SK-N-SH (cell line): ENCODE measurements around the gene KCNE5. TPM values are rescaled to one million over a fixed set of nuclear protein-coding genes. Genes with fewer than 3 reads are reported as not detected.

Experiments used
- CTCF ChIA-PET: fragments of 300-600, 350-600 bp; formaldehyde crosslinking; extraction: SDS; loops from one replicate; lab custom pipeline; 2021; lab: Yijun Ruan, JAX
- POLR2A ChIA-PET: fragments of 350-600 bp; sonication (Branson Sonifier 250); formaldehyde crosslinking; extraction: SDS; loops from one replicate; lab custom pipeline; 2020; ENCODE audit warnings: antibody characterized with exemption, inconsistent platforms; lab: Yijun Ruan, JAX
- DNase-seq: peaks from one replicate; pipeline ENCODE4 v3.0.0; 2012
- H2AFZ ChIP-seq: fragments of 200-600 bp; sonication (generic); 2 replicates; pipeline ENCODE4 v1.8.1; 2016; ENCODE audit warnings: antibody characterized with exemption, mild to moderate bottlenecking, low read depth
- H3F3A ChIP-seq: fragments of 200-600 bp; sonication (generic); replicated peaks from 2 replicates; pipeline ENCODE3; 2016; ENCODE audit warnings: antibody characterized with exemption, mild to moderate bottlenecking; ENCODE audit not compliant: insufficient read depth
- H3K27ac ChIP-seq, 2 experiments: fragments of 200-500 bp in 1 of 2; fragments of 200-600 bp in 1 of 2; sonication (Bioruptor generic) in 1 of 2; sonication (generic), shearing (Covaris generic) in 1 of 2; 2 replicates each; pipeline versions ENCODE4 v1.5.1 to v1.6.1; 2014 to 2016; ENCODE audit warnings: low read depth in 2 of 2, inconsistent platforms in 1 of 2, low read length in 1 of 2, mild to moderate bottlenecking in 1 of 2, mixed read lengths in 1 of 2
- H3K27me3 ChIP-seq: fragments of 200-600 bp; sonication (generic), shearing (Covaris generic); 2 replicates; pipeline ENCODE4 v1.6.1; 2016; ENCODE audit warnings: mixed run types; ENCODE audit not compliant: insufficient read depth
- H3K36me3 ChIP-seq, 2 experiments: fragments of 200-500 bp in 1 of 2; fragments of 200-600 bp in 1 of 2; sonication (Bioruptor generic) in 1 of 2; sonication (generic) in 1 of 2; replicated peaks in 1 of 2; 2 replicates each; pipeline versions ENCODE3 to v1.5.1; 2014 to 2016; ENCODE audit warnings: low read length in 1 of 2, mild to moderate bottlenecking in 1 of 2; ENCODE audit not compliant: insufficient read depth in 2 of 2, control insufficient read depth in 1 of 2
- H3K4me1 ChIP-seq, 2 experiments: fragments of 200-500 bp in 1 of 2; fragments of 200-600 bp in 1 of 2; sonication (Bioruptor generic) in 1 of 2; sonication (generic), shearing (Covaris generic) in 1 of 2; 2 replicates each; pipeline versions ENCODE4 v1.5.1 to v1.6.1; 2014 to 2016; ENCODE audit warnings: low read depth in 1 of 2, low read length in 1 of 2, mixed run types in 1 of 2; ENCODE audit not compliant: insufficient read depth in 2 of 2, control insufficient read depth in 1 of 2
- H3K4me2 ChIP-seq: fragments of 200-600 bp; sonication (generic), shearing (Covaris generic); 2 replicates; pipeline ENCODE4 v1.6.1; 2017; ENCODE audit warnings: mixed run types
- H3K4me3 ChIP-seq, 2 experiments: fragments of 200-500 bp in 1 of 2; fragments of 200-600 bp in 1 of 2; sonication (Bioruptor generic) in 1 of 2; sonication (generic), shearing (Covaris generic) in 1 of 2; 2 replicates each; pipeline versions ENCODE4 v1.5.1 to v1.8.1; 2014 to 2016; ENCODE audit warnings: low read depth in 2 of 2, inconsistent platforms in 1 of 2, low read length in 1 of 2, mild to moderate bottlenecking in 1 of 2, mixed read lengths in 1 of 2, moderate library complexity in 1 of 2
- H3K79me2 ChIP-seq: fragments of 200-600 bp; sonication (generic); 2 replicates; pipeline ENCODE4 v1.8.1; 2017; ENCODE audit warnings: mild to moderate bottlenecking; ENCODE audit not compliant: insufficient read depth
- H3K9ac ChIP-seq: fragments of 200-600 bp; sonication (generic); 2 replicates; pipeline ENCODE4 v1.6.1; 2017; ENCODE audit warnings: mixed run types
- H3K9me2 ChIP-seq: fragments of 200-600 bp; sonication (generic); 2 replicates; pipeline ENCODE4 v1.6.1; 2017; ENCODE audit warnings: mixed run types
- H3K9me3 ChIP-seq: fragments of 200-600 bp; sonication (generic); 2 replicates; pipeline ENCODE4 v1.6.1; 2017; ENCODE audit warnings: mixed run types, mild to moderate bottlenecking, moderate library complexity
- H4K20me1 ChIP-seq: fragments of 200-600 bp; sonication (generic); 2 replicates; pipeline ENCODE4 v1.6.1; 2017; ENCODE audit warnings: mild to moderate bottlenecking, mixed run types; ENCODE audit not compliant: insufficient read depth
- FOSL2 ChIP-seq: IDR thresholded peaks from 2 replicates; pipeline ENCODE4 v1.4.0; 2012; ENCODE audit warnings: low read depth, mild to moderate bottlenecking, moderate library complexity, borderline replicate concordance
- FOXM1 ChIP-seq: IDR thresholded peaks from 2 replicates; pipeline ENCODE4 v1.4.0; 2012; ENCODE audit warnings: low read depth, mild to moderate bottlenecking
- MXI1 ChIP-seq: IDR thresholded peaks from 2 replicates; pipeline ENCODE4 v1.6.1; 2012; ENCODE audit warnings: mild to moderate bottlenecking, low read depth, low read length, improper control_type of control experiment
- NFIC ChIP-seq: IDR thresholded peaks from 2 replicates; pipeline ENCODE4 v1.4.0; 2012; ENCODE audit warnings: borderline replicate concordance
- RAD21 ChIP-seq: IDR thresholded peaks from 2 replicates; pipeline ENCODE4 v1.6.1; 2012; ENCODE audit warnings: mild to moderate bottlenecking, low read length
- SMC3 ChIP-seq: IDR thresholded peaks from 2 replicates; pipeline ENCODE4 v1.6.1; 2012; ENCODE audit warnings: low read depth, low read length, improper control_type of control experiment
- TAF1 ChIP-seq: IDR thresholded peaks from 2 replicates; pipeline ENCODE4 v1.6.1; 2012; ENCODE audit warnings: low read depth, mild to moderate bottlenecking, low read length, moderate library complexity, borderline replicate concordance
- TEAD4 ChIP-seq: IDR thresholded peaks from 2 replicates; pipeline ENCODE4 v1.4.0; 2012; ENCODE audit warnings: mild to moderate bottlenecking, borderline replicate concordance; ENCODE audit not compliant: insufficient read depth
- YY1 ChIP-seq: IDR thresholded peaks from 2 replicates; pipeline ENCODE4 v1.4.0; 2012; ENCODE audit warnings: low read depth, mild to moderate bottlenecking
- WGBS: methylation state at CpG from one replicate; pipeline ENCODE4 v1.1.6; 2017; ENCODE audit warnings: low lambda C conversion rate; 5-methylcytosine and 5-hydroxymethylcytosine counted together
- polyA plus RNA-seq, 3 experiments: library from polyadenylated mRNA; depleted of rRNA; stranded (reverse); fragments of >200 nt; gene quantifications; 2 replicates each; pipeline ENCODE4 v1.2.3, GENCODE V29; 2012

KCNE5 gene
- polyA plus RNA-seq, 1 of the 3 experiments (the other 2 are of a cell fraction), result 0.21 TPM

GRCh38 chrX:109629310-109629709 is 4.3 kb upstream of the KCNE5 start:
- POLR2A ChIA-PET, result no interaction called here
- Histone ChIP-seq H3K27ac (no peak overlapping the region), H3K4me3 (no peak overlapping the region), H4K20me1 (no peaks in the 10 kb centered on the region), H3K36me3 (no peaks in the 10 kb centered on the region), H3K4me1 (no peaks in the 10 kb centered on the region; a peak in 1 of 4 replicates), H2AFZ (no peak overlapping the region), H3K9ac (no peak overlapping the region), H3K79me2 (no peaks in the 10 kb centered on the region), H3K27me3 (no peaks in the 10 kb centered on the region), H3F3A (no peaks in the 10 kb centered on the region), H3K4me2 (no peak overlapping the region), H3K9me2 (no peaks in the 10 kb centered on the region), H3K9me3 (no peaks in the 10 kb centered on the region)
- WGBS, result 50% methylated on average over 3 of the region's 3 CpGs
- DNase-seq, result peak; percentile 36
- CTCF ChIA-PET, result no interaction called here
- no peak for TF ChIP-seq RAD21
- TF ChIP-seq NFIC, result peak; percentile 36; the same call in 1 of the 2 replicates

GRCh38 chrX:109626637-109627036 is 1.7 kb upstream of the KCNE5 start:
- no peaks in the 10 kb centered on the region; a peak in 1 of 4 replicates for H3K4me1 ChIP-seq
- H3K4me3 ChIP-seq, result no peak overlapping the region
- ChIA-PET CTCF (interaction anchor here (1.6 kb wide), 1 partner anchor 8 kb away, joined by 7 read pairs; no protein-coding TSS in a partner anchor), POLR2A (no interaction called here)
- no peaks in the 10 kb centered on the region; the same call in 1 of the 2 replicates for H3K27me3 ChIP-seq
- H3K9ac ChIP-seq, result no peak overlapping the region
- no peak overlapping the region for H3K4me2 ChIP-seq
- H3K9me3 ChIP-seq, result no peaks in the 10 kb centered on the region
- no peak for DNase-seq
- TF ChIP-seq TEAD4, result no peak
- TF ChIP-seq FOSL2, result no peak
- TF ChIP-seq MXI1, result no peak
- TF ChIP-seq YY1, result no peak
- TF ChIP-seq SMC3, result no peak
- TF ChIP-seq FOXM1, result no peak
- H4K20me1 ChIP-seq, result no peaks in the 10 kb centered on the region
- H3K79me2 ChIP-seq, result no peaks in the 10 kb centered on the region
- WGBS, result 40% methylated on average over 2 of the region's 4 CpGs
- H3K9me2 ChIP-seq, result no peaks in the 10 kb centered on the region
- H3K36me3 ChIP-seq, result no peaks in the 10 kb centered on the region
- no peaks in the 10 kb centered on the region for H3F3A ChIP-seq
- no peak overlapping the region for H2AFZ ChIP-seq
- H3K27ac ChIP-seq, result no peak overlapping the region

- Histone ChIP-seq H3K27ac (no peak overlapping the region), H3K9me3 (no peaks in the 10 kb centered on the region), H3K36me3 (no peaks in the 10 kb centered on the region), H3F3A (no peaks in the 10 kb centered on the region)
- TF ChIP-seq FOSL2 (no peak), TAF1 (no peak)
- TF ChIP-seq, all 33 proteins: peak for 0
- ChIA-PET CTCF (interaction anchor here (1.6 kb wide), 1 partner anchor 11 kb away, joined by 7 read pairs; no protein-coding TSS in a partner anchor), POLR2A (no interaction called here)
- H3K79me2 ChIP-seq, result no peaks in the 10 kb centered on the region
- WGBS, result 53% methylated on average over 8 of the region's 8 CpGs
- H3K4me2 ChIP-seq, result no peak overlapping the region
- no peaks in the 10 kb centered on the region for H3K4me1 ChIP-seq
- no peak overlapping the region for H3K4me3 ChIP-seq
- no peaks in the 10 kb centered on the region for H3K9me2 ChIP-seq
- no peaks in the 10 kb centered on the region for H4K20me1 ChIP-seq
- DNase-seq, result no peak
- H3K9ac ChIP-seq, result no peak overlapping the region
- H3K27me3 ChIP-seq, result no peaks in the 10 kb centered on the region; the same call in 1 of the 2 replicates
- H2AFZ ChIP-seq, result no peak overlapping the region
These were observed 975 bp downstream of the KCNE5 start for GRCh38 chrX:109623997-109624396.
